Stomach (tissue), 9 donors: ENCODE results near the gene SLC25A53. TPM values are rescaled to one million over a fixed set of nuclear protein-coding genes. Genes with fewer than 3 reads are reported as not detected.

Experiments used
- DNase-seq, 2 donors: peaks; one replicate each; pipeline versions ENCODE4 v3.0.0 to v3.0.0-alpha.2; 2013 to 2019
- H3K27ac ChIP-seq, 5 donors: fragments of 200-600 bp in 4 of 5; sonication (generic) in 4 of 5; one replicate each; pipeline ENCODE4 v1.5.1; 2013 to 2019; ENCODE audit warnings: mild to moderate bottlenecking in 1 of 5, moderate library complexity in 1 of 5
- H3K27me3 ChIP-seq, 3 donors: fragments of 200-600 bp; sonication (generic); one replicate each; pipeline ENCODE4 v1.5.1; 2017 to 2019; ENCODE audit warnings: mixed run types in 1 of 3
- H3K36me3 ChIP-seq, 4 donors: fragments of 200-600 bp; sonication (generic); 1 replicate in 3 of 4; 2 replicates in 1 of 4; pipeline ENCODE4 v1.5.1; 2016 to 2019
- H3K4me1 ChIP-seq, 4 donors: fragments of 200-600 bp; sonication (generic); one replicate each; pipeline ENCODE4 v1.5.1; 2016 to 2019
- H3K4me3 ChIP-seq, 4 donors: fragments of 200-600 bp; sonication (generic) in 3 of 4; one replicate each; pipeline ENCODE4 v1.5.1; 2016 to 2019; ENCODE audit warnings: mild to moderate bottlenecking in 1 of 4
- H3K9me3 ChIP-seq, 4 donors: fragments of 200-600 bp; sonication (generic); one replicate each; pipeline ENCODE4 v1.5.1; 2016 to 2019
- CTCF ChIP-seq, 7 experiments: fragments of 450-650 bp in 4 of 7; fragments of 200-600 bp in 3 of 7; sonication (generic) in 3 of 7; IDR thresholded peaks; one replicate each; pipeline ENCODE4 v1.5.1; 2016 to 2019; ENCODE audit warnings: antibody characterized with exemption in 7 of 7, control low read depth in 2 of 7, mild to moderate bottlenecking in 1 of 7
- EP300 ChIP-seq: sonication (generic); formaldehyde crosslinking; IDR thresholded peaks from one replicate; pipeline ENCODE4 v1.6.1; 2017; ENCODE audit warnings: antibody characterized with exemption
- POLR2A ChIP-seq, 4 donors: fragments of 450-650 bp; IDR thresholded peaks; one replicate each; pipeline ENCODE4 v1.6.1; 2016; ENCODE audit warnings: antibody characterized with exemption in 4 of 4, control low read depth in 2 of 4, mild to moderate bottlenecking in 1 of 4, moderate library complexity in 1 of 4
- POLR2AphosphoS5 ChIP-seq, 3 donors: sonication (generic); formaldehyde crosslinking; IDR thresholded peaks; one replicate each; pipeline ENCODE4 v1.6.1; 2016; ENCODE audit warnings: antibody characterized with exemption in 3 of 3
- WGBS, 5 donors: extraction: QIAGEN DNeasy Blood & Tissue Kit in 3 of 5; methylation state at CpG; one replicate each; pipeline versions ENCODE4 v1.1.5 to v1.1.7; 2013 to 2018; 5-methylcytosine and 5-hydroxymethylcytosine counted together
- intact Hi-C: fragments of 100-400 bp; cut with DNase I; formaldehyde crosslinking; loops from one replicate; pipeline ENCODE4 v1.15.1; 2023; ENCODE audit warnings: low total_unique reads
- polyA plus RNA-seq, 3 donors: library from polyadenylated mRNA; stranded (reverse); fragments of 200-250 nt; gene quantifications; one replicate each; pipeline ENCODE4 v1.2.3, GENCODE V29; 2013
- total RNA-seq, 5 donors: library from RNA; depleted of rRNA; stranded (reverse); fragments of >200 nt; gene quantifications; one replicate each; pipeline versions ENCODE4 v1.1.0 to v1.2.3, GENCODE V29; 2014 to 2016
- donor health status: healthy with polysubstance abuse.
- donor health status: Bipolar disorder and iron deficiency.
- donor health status: healthy.

The SLC25A53 gene
- total and polyA plus RNA-seq, 8 donors, result 2.9 to 118 (median 6.4) TPM

- Histone ChIP-seq H3K27ac (no peak overlapping the region), H3K4me1 (peaks cover 0 to 13% (median 0%) of the 10 kb centered on the region in 4 donors), H3K4me3 (no peak overlapping the region), H3K36me3 (peaks cover 0 to 25% (median 11%) of the 10 kb centered on the region in 4 donors), H3K9me3 (peaks cover 0 to 9% (median 4%) of the 10 kb centered on the region in 4 donors), H3K27me3 (no peaks in the 10 kb centered on the region)
- 78 to 99% (median 93%) methylated on average over 6 of the region's 6 CpGs for WGBS, 5 donors
- TF ChIP-seq POLR2A (IDR thresholded peaks at IDR 0.05), result no peak
- no peak for TF ChIP-seq EP300
- no peak for TF ChIP-seq POLR2AphosphoS5 (IDR thresholded peaks at IDR 0.05)
- no peak for TF ChIP-seq CTCF (IDR thresholded peaks at IDR 0.05)
- no peak for DNase-seq
- intact Hi-C loops, result no loop called here
Observed at GRCh38 chrX:104173841-104174240, 17.0 kb upstream of the SLC25A53 start.

GRCh38 chrX:104172788-104173187, 16.0 kb upstream of the SLC25A53 start:
- H3K4me1 ChIP-seq, result peaks cover under 1 to 23% (median 4%) of the 10 kb centered on the region in 4 donors
- WGBS, 5 donors, result 69 to 95% (median 72%) methylated on average over 2 of the region's 2 CpGs
- DNase-seq, result no peak
- H3K27me3 ChIP-seq, result no peaks in the 10 kb centered on the region
- TF ChIP-seq CTCF (IDR thresholded peaks at IDR 0.05) (no peak), POLR2A (IDR thresholded peaks at IDR 0.05) (no peak), POLR2AphosphoS5 (IDR thresholded peaks at IDR 0.05) (no peak), EP300 (no peak)
- peaks cover 0 to 17% (median 8%) of the 10 kb centered on the region in 4 donors for H3K36me3 ChIP-seq
- no peak overlapping the region for H3K4me3 ChIP-seq
- no peak overlapping the region for H3K27ac ChIP-seq
- H3K9me3 ChIP-seq, result no peaks in the 10 kb centered on the region
- intact Hi-C loops, result no loop called here

GRCh38 chrX:104172121-104172520, 15.3 kb upstream of the SLC25A53 start:
- Histone ChIP-seq H3K9me3 (no peaks in the 10 kb centered on the region), H3K27ac (no peak overlapping the region), H3K36me3 (peaks cover 0 to 12% (median 5%) of the 10 kb centered on the region in 4 donors), H3K4me3 (no peak overlapping the region), H3K27me3 (no peaks in the 10 kb centered on the region), H3K4me1 (peaks cover 3 to 29% (median 4%) of the 10 kb centered on the region in 4 donors)
- intact Hi-C loops, result no loop called here
- no peak for DNase-seq
- WGBS, 5 donors, result 64 to 88% (median 83%) methylated on average over 6 of the region's 6 CpGs
- TF ChIP-seq CTCF (IDR thresholded peaks at IDR 0.05) (no peak), EP300 (no peak), POLR2A (IDR thresholded peaks at IDR 0.05) (no peak), POLR2AphosphoS5 (IDR thresholded peaks at IDR 0.05) (no peak)

GRCh38 chrX:104168127-104168526, 11.3 kb upstream of the SLC25A53 start:
- Histone ChIP-seq H3K4me1 (peaks cover 3 to 29% (median 6%) of the 10 kb centered on the region in 4 donors), H3K27me3 (no peaks in the 10 kb centered on the region), H3K9me3 (no peaks in the 10 kb centered on the region), H3K4me3 (peak overlapping the region in 2 of 4 donors; percentile 72 to 78), H3K36me3 (no peaks in the 10 kb centered on the region), H3K27ac (no peak overlapping the region)
- DNase-seq, result no peak
- intact Hi-C loops, result no loop called here
- TF ChIP-seq EP300 (no peak), CTCF (IDR thresholded peaks at IDR 0.05) (no peak), POLR2A (IDR thresholded peaks at IDR 0.05) (no peak), POLR2AphosphoS5 (IDR thresholded peaks at IDR 0.05) (no peak)
- 0 to 29% (median 13%) methylated on average over 1 of the region's 1 CpG for WGBS, 5 donors
